22Rv1 (cell line): Measurements from ENCODE around the gene SIN3B.

Experiments
- CTCF ChIP-seq: fragments of 450-650 bp; IDR thresholded peaks from 2 replicates; pipeline ENCODE4 v1.5.1; 2017; ENCODE audit warnings: mild to moderate bottlenecking
- ZFX ChIP-seq: fragments of 450-650 bp; IDR thresholded peaks from 2 replicates; pipeline ENCODE4 v1.6.1; 2017; ENCODE audit warnings: antibody characterized with exemption, borderline replicate concordance

GRCh38 chr19:16915135-16915534 lies 85.9 kb downstream of the SIN3B start:
- TF ChIP-seq CTCF (no peak), ZFX (no peak)
